Measurements from ENCODE around the gene BAAT.

DNA sequence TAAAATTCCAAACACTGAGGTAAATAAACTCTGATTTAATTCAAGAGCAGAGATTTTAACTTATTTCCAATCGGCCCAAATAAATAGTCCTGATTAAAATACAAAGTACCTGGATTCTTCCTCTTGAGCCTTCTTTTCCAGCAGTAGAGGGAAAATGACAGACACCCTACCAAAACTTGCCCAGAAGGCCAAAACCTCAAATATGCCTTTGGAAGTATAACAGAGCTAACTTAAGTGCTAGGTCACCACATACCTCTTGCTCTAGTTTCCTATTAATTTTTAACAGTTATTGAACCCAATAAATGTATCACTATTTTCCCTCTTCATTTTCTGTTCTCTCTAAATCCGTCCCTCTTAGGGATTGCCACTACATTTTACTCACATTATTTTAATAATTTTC is 1.4 kb downstream of the BAAT start:
- TF ChIP-seq, protein P1, sequence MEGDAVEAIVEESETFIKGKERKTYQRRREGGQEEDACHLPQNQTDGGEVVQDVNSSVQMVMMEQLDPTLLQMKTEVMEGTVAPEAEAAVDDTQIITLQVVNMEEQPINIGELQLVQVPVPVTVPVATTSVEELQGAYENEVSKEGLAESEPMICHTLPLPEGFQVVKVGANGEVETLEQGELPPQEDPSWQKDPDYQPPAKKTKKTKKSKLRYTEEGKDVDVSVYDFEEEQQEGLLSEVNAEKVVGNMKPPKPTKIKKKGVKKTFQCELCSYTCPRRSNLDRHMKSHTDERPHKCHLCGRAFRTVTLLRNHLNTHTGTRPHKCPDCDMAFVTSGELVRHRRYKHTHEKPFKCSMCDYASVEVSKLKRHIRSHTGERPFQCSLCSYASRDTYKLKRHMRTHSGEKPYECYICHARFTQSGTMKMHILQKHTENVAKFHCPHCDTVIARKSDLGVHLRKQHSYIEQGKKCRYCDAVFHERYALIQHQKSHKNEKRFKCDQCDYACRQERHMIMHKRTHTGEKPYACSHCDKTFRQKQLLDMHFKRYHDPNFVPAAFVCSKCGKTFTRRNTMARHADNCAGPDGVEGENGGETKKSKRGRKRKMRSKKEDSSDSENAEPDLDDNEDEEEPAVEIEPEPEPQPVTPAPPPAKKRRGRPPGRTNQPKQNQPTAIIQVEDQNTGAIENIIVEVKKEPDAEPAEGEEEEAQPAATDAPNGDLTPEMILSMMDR (IDR thresholded peaks at IDR 0.05): no peak
- no peak for TF ChIP-seq POLR2A (IDR thresholded peaks at IDR 0.05)

All from thyroid gland (tissue), 4 donors.